ENCODE measurements around the gene THSD4.

Gene THSD4

DNA sequence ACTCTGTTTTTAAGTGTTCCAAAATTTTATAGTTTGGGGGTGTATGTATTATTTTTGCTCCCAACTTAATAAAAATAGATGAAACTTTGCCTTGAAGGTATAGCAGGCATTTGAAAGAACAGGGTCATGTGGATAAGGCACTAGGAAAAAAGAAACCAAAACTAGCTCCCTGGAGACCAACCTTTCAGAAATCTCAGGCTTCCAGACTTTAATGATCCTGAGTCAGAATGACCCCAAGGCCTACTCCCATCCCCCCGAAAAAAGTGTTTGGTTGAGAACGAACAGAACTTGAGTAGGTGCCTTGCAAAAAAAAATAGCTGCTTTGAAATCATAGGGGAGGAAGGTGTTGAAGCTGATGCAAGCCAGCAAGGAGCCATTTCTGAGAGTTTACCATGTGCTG, 309.5 kb downstream of the THSD4 start:
- Histone ChIP-seq H3F3A (ENCODE audit: low read depth) (no peaks in the 10 kb centered on the region), H3K9me3 (ENCODE audit: insufficient read depth, low read depth, low read length) (no peaks in the 10 kb centered on the region), H3K4me2 (ENCODE audit: low read depth, low read length, poor library complexity, severe bottlenecking) (no peak overlapping the region), H3K79me2 (ENCODE audit: insufficient read depth, low read length) (no peaks in the 10 kb centered on the region), H3K9me2 (replicated peaks; ENCODE audit: low read depth, low read length) (no peaks in the 10 kb centered on the region), H4K20me1 (ENCODE audit: insufficient read depth, low read length, poor library complexity, severe bottlenecking) (no peaks in the 10 kb centered on the region), H3K4me1 (ENCODE audit: insufficient read depth, low read length, poor library complexity, severe bottlenecking) (peaks cover 14% of the 10 kb centered on the region), H3K27me3 (ENCODE audit: insufficient read depth, low read length, poor library complexity, severe bottlenecking) (no peaks in the 10 kb centered on the region), H3K9ac (ENCODE audit: low read depth, low read length, poor library complexity, severe bottlenecking) (no peak overlapping the region), H3K4me3 (ENCODE audit: low read length, poor library complexity, severe bottlenecking) (no peak overlapping the region), H3K36me3 (ENCODE audit: insufficient read depth, low read length) (no peaks in the 10 kb centered on the region), H2AFZ (ENCODE audit: low read length) (no peak overlapping the region)
- TF ChIP-seq EZH2phosphoT487 (IDR thresholded peaks at IDR 0.05; ENCODE audit: borderline replicate concordance), result no peak
- TF ChIP-seq, protein P1, sequence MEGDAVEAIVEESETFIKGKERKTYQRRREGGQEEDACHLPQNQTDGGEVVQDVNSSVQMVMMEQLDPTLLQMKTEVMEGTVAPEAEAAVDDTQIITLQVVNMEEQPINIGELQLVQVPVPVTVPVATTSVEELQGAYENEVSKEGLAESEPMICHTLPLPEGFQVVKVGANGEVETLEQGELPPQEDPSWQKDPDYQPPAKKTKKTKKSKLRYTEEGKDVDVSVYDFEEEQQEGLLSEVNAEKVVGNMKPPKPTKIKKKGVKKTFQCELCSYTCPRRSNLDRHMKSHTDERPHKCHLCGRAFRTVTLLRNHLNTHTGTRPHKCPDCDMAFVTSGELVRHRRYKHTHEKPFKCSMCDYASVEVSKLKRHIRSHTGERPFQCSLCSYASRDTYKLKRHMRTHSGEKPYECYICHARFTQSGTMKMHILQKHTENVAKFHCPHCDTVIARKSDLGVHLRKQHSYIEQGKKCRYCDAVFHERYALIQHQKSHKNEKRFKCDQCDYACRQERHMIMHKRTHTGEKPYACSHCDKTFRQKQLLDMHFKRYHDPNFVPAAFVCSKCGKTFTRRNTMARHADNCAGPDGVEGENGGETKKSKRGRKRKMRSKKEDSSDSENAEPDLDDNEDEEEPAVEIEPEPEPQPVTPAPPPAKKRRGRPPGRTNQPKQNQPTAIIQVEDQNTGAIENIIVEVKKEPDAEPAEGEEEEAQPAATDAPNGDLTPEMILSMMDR (conservative IDR thresholded peaks at IDR 0.05; ENCODE audit: low read length), result no peak

DNA sequence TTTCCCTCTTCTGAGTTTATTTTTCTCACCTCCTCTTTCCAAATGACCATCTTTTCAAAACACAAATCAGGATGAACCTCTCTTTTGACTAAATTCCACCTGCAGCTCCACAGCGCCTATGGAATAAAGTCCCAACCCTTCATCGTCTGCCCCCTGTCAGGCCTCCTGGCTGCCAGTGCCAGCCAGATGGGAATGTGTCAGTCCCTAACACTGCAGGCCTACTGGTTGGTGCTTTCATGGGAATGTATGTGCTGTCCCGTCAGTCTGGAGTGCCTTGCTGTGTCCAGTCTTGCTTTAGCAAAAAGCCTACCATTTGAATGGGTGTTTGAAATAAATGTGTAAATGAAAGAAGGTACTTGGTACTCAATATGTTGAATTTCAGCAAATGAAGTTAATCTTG, 310.1 kb downstream of the THSD4 start:
- Histone ChIP-seq H2AFZ (ENCODE audit: low read length) (0 out of 2 replicates have a peak overlapping the region, but pooled peaks have one; percentile 14), H3K36me3 (ENCODE audit: insufficient read depth, low read length) (no peaks in the 10 kb centered on the region)

DNA sequence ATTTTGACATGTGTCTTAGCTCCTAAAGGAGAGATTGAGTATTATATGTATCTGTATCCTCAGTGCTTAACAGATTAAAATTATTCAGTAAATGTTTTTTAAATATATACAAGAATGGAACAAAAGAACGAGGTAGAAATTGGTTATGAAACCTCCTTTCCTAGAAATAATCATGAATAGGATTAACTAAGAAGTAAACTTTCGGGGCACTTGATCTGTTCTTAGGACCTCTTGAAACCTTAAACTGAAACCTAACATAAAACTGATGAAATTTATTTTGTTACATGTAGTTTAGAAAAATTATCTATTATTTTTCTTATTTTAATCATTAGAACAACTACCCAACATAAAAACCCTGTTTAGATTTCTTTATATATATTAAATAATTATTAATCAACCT, 311.5 kb downstream of the THSD4 start:
- no peak overlapping the region for H2AFZ ChIP-seq (ENCODE audit: low read length)
- peaks cover 14% of the 10 kb centered on the region for H3K4me1 ChIP-seq (ENCODE audit: insufficient read depth, low read length, poor library complexity, severe bottlenecking)
- no peak overlapping the region for H3K4me2 ChIP-seq (ENCODE audit: low read depth, low read length, poor library complexity, severe bottlenecking)
- no peaks in the 10 kb centered on the region for H3K9me2 ChIP-seq (replicated peaks; ENCODE audit: low read depth, low read length)
- TF ChIP-seq, protein P1 (conservative IDR thresholded peaks at IDR 0.05; ENCODE audit: low read length), result no peak
- no peak for TF ChIP-seq EZH2phosphoT487 (IDR thresholded peaks at IDR 0.05; ENCODE audit: borderline replicate concordance)
- H3K79me2 ChIP-seq (ENCODE audit: insufficient read depth, low read length), result no peaks in the 10 kb centered on the region
- H3F3A ChIP-seq (ENCODE audit: low read depth), result no peaks in the 10 kb centered on the region
- no peaks in the 10 kb centered on the region for H4K20me1 ChIP-seq (ENCODE audit: insufficient read depth, low read length, poor library complexity, severe bottlenecking)
- no peaks in the 10 kb centered on the region for H3K9me3 ChIP-seq (ENCODE audit: insufficient read depth, low read depth, low read length)
- no peak overlapping the region for H3K4me3 ChIP-seq (ENCODE audit: low read length, poor library complexity, severe bottlenecking)
- H3K36me3 ChIP-seq (ENCODE audit: insufficient read depth, low read length), result no peaks in the 10 kb centered on the region
- no peak overlapping the region for H3K9ac ChIP-seq (ENCODE audit: low read depth, low read length, poor library complexity, severe bottlenecking)
- no peaks in the 10 kb centered on the region for H3K27me3 ChIP-seq (ENCODE audit: insufficient read depth, low read length, poor library complexity, severe bottlenecking)

More for the DNA sequence above, 310.1 kb downstream of the THSD4 start:
- no peaks in the 10 kb centered on the region for H4K20me1 ChIP-seq (ENCODE audit: insufficient read depth, low read length, poor library complexity, severe bottlenecking)
- no peaks in the 10 kb centered on the region for H3K9me2 ChIP-seq (replicated peaks; ENCODE audit: low read depth, low read length)
- H3K79me2 ChIP-seq (ENCODE audit: insufficient read depth, low read length), result no peaks in the 10 kb centered on the region
- H3K4me2 ChIP-seq (ENCODE audit: low read depth, low read length, poor library complexity, severe bottlenecking), result no peak overlapping the region
- no peaks in the 10 kb centered on the region for H3K9me3 ChIP-seq (ENCODE audit: insufficient read depth, low read depth, low read length)
- no peaks in the 10 kb centered on the region for H3F3A ChIP-seq (ENCODE audit: low read depth)
- H3K4me3 ChIP-seq (ENCODE audit: low read length, poor library complexity, severe bottlenecking), result no peak overlapping the region
- no peaks in the 10 kb centered on the region for H3K27me3 ChIP-seq (ENCODE audit: insufficient read depth, low read length, poor library complexity, severe bottlenecking)
- peaks cover 14% of the 10 kb centered on the region for H3K4me1 ChIP-seq (ENCODE audit: insufficient read depth, low read length, poor library complexity, severe bottlenecking)
- no peak overlapping the region for H3K9ac ChIP-seq (ENCODE audit: low read depth, low read length, poor library complexity, severe bottlenecking)
- TF ChIP-seq, protein P1 (conservative IDR thresholded peaks at IDR 0.05; ENCODE audit: low read length), result no peak
- no peak for TF ChIP-seq EZH2phosphoT487 (IDR thresholded peaks at IDR 0.05; ENCODE audit: borderline replicate concordance)

Data from Loucy (cell line).